SK-N-SH (cell line): ENCODE results near the gene BAAT. TPM values are rescaled to one million over a fixed set of nuclear protein-coding genes. Genes with fewer than 3 reads are reported as not detected.
"Not testable (repeated sequence)": the region's sequence is repeated elsewhere in the genome, so short reads cannot be mapped to it uniquely, and the experiment has no call there.

Experiments used
- CTCF ChIA-PET: fragments of 300-600, 350-600 bp; formaldehyde crosslinking; extraction: SDS; loops from one replicate; lab custom pipeline; 2021; lab: Yijun Ruan, JAX
- POLR2A ChIA-PET: fragments of 350-600 bp; sonication (Branson Sonifier 250); formaldehyde crosslinking; extraction: SDS; loops from one replicate; lab custom pipeline; 2020; ENCODE audit warnings: antibody characterized with exemption, inconsistent platforms; lab: Yijun Ruan, JAX
- DNase-seq: peaks from one replicate; pipeline ENCODE4 v3.0.0; 2012
- H2AFZ ChIP-seq: fragments of 200-600 bp; sonication (generic); 2 replicates; pipeline ENCODE4 v1.8.1; 2016; ENCODE audit warnings: antibody characterized with exemption, mild to moderate bottlenecking, low read depth
- H3F3A ChIP-seq: fragments of 200-600 bp; sonication (generic); replicated peaks from 2 replicates; pipeline ENCODE3; 2016; ENCODE audit warnings: antibody characterized with exemption, mild to moderate bottlenecking; ENCODE audit not compliant: insufficient read depth
- H3K27ac ChIP-seq, 2 experiments: fragments of 200-500 bp in 1 of 2; fragments of 200-600 bp in 1 of 2; sonication (Bioruptor generic) in 1 of 2; sonication (generic), shearing (Covaris generic) in 1 of 2; 2 replicates each; pipeline versions ENCODE4 v1.5.1 to v1.6.1; 2014 to 2016; ENCODE audit warnings: low read depth in 2 of 2, inconsistent platforms in 1 of 2, low read length in 1 of 2, mild to moderate bottlenecking in 1 of 2, mixed read lengths in 1 of 2
- H3K27me3 ChIP-seq: fragments of 200-600 bp; sonication (generic), shearing (Covaris generic); 2 replicates; pipeline ENCODE4 v1.6.1; 2016; ENCODE audit warnings: mixed run types; ENCODE audit not compliant: insufficient read depth
- H3K36me3 ChIP-seq, 2 experiments: fragments of 200-500 bp in 1 of 2; fragments of 200-600 bp in 1 of 2; sonication (Bioruptor generic) in 1 of 2; sonication (generic) in 1 of 2; replicated peaks in 1 of 2; 2 replicates each; pipeline versions ENCODE3 to v1.5.1; 2014 to 2016; ENCODE audit warnings: low read length in 1 of 2, mild to moderate bottlenecking in 1 of 2; ENCODE audit not compliant: insufficient read depth in 2 of 2, control insufficient read depth in 1 of 2
- H3K4me1 ChIP-seq, 2 experiments: fragments of 200-500 bp in 1 of 2; fragments of 200-600 bp in 1 of 2; sonication (Bioruptor generic) in 1 of 2; sonication (generic), shearing (Covaris generic) in 1 of 2; 2 replicates each; pipeline versions ENCODE4 v1.5.1 to v1.6.1; 2014 to 2016; ENCODE audit warnings: low read depth in 1 of 2, low read length in 1 of 2, mixed run types in 1 of 2; ENCODE audit not compliant: insufficient read depth in 2 of 2, control insufficient read depth in 1 of 2
- H3K4me2 ChIP-seq: fragments of 200-600 bp; sonication (generic), shearing (Covaris generic); 2 replicates; pipeline ENCODE4 v1.6.1; 2017; ENCODE audit warnings: mixed run types
- H3K4me3 ChIP-seq, 2 experiments: fragments of 200-500 bp in 1 of 2; fragments of 200-600 bp in 1 of 2; sonication (Bioruptor generic) in 1 of 2; sonication (generic), shearing (Covaris generic) in 1 of 2; 2 replicates each; pipeline versions ENCODE4 v1.5.1 to v1.8.1; 2014 to 2016; ENCODE audit warnings: low read depth in 2 of 2, inconsistent platforms in 1 of 2, low read length in 1 of 2, mild to moderate bottlenecking in 1 of 2, mixed read lengths in 1 of 2, moderate library complexity in 1 of 2
- H3K79me2 ChIP-seq: fragments of 200-600 bp; sonication (generic); 2 replicates; pipeline ENCODE4 v1.8.1; 2017; ENCODE audit warnings: mild to moderate bottlenecking; ENCODE audit not compliant: insufficient read depth
- H3K9ac ChIP-seq: fragments of 200-600 bp; sonication (generic); 2 replicates; pipeline ENCODE4 v1.6.1; 2017; ENCODE audit warnings: mixed run types
- H3K9me2 ChIP-seq: fragments of 200-600 bp; sonication (generic); 2 replicates; pipeline ENCODE4 v1.6.1; 2017; ENCODE audit warnings: mixed run types
- H3K9me3 ChIP-seq: fragments of 200-600 bp; sonication (generic); 2 replicates; pipeline ENCODE4 v1.6.1; 2017; ENCODE audit warnings: mixed run types, mild to moderate bottlenecking, moderate library complexity
- H4K20me1 ChIP-seq: fragments of 200-600 bp; sonication (generic); 2 replicates; pipeline ENCODE4 v1.6.1; 2017; ENCODE audit warnings: mild to moderate bottlenecking, mixed run types; ENCODE audit not compliant: insufficient read depth
- CHD2 ChIP-seq: fragments of 150-350 bp; IDR thresholded peaks from 2 replicates; pipeline ENCODE4 v1.6.1; 2018; ENCODE audit warnings: low read length; ENCODE audit not compliant: partially characterized antibody
- CTCF ChIP-seq: fragments of 200-600 bp; sonication (generic); IDR thresholded peaks from 2 replicates; pipeline ENCODE4 v1.6.1; 2017; ENCODE audit warnings: antibody characterized with exemption, mild to moderate bottlenecking, moderate library complexity
- FOSL2 ChIP-seq: IDR thresholded peaks from 2 replicates; pipeline ENCODE4 v1.4.0; 2012; ENCODE audit warnings: low read depth, mild to moderate bottlenecking, moderate library complexity, borderline replicate concordance
- FOXJ3 ChIP-seq: sonication (generic); formaldehyde crosslinking; IDR thresholded peaks from 2 replicates; pipeline ENCODE4 v1.5.1; 2020; ENCODE audit warnings: mild to moderate bottlenecking, missing genetic modification reagents
- GABPA ChIP-seq: IDR thresholded peaks from 2 replicates; pipeline ENCODE4 v1.4.0; 2012; ENCODE audit warnings: low read depth, mild to moderate bottlenecking
- GATA2 ChIP-seq: sonication (generic); formaldehyde crosslinking; IDR thresholded peaks from 2 replicates; pipeline ENCODE4 v1.5.0; 2020; ENCODE audit warnings: mild to moderate bottlenecking, missing genetic modification reagents
- MEF2A ChIP-seq: IDR thresholded peaks from 2 replicates; pipeline ENCODE4 v1.4.0; 2012; ENCODE audit warnings: low read depth, borderline replicate concordance
- MXI1 ChIP-seq: IDR thresholded peaks from 2 replicates; pipeline ENCODE4 v1.6.1; 2012; ENCODE audit warnings: mild to moderate bottlenecking, low read depth, low read length, improper control_type of control experiment
- NFIC ChIP-seq: IDR thresholded peaks from 2 replicates; pipeline ENCODE4 v1.4.0; 2012; ENCODE audit warnings: borderline replicate concordance
- PBX3 ChIP-seq: IDR thresholded peaks from 2 replicates; pipeline ENCODE4; 2012
- POLR2AphosphoS5 ChIP-seq: IDR thresholded peaks from 2 replicates; pipeline ENCODE4 v1.6.1; 2012; ENCODE audit warnings: low read depth, low read length
- RAD21 ChIP-seq: IDR thresholded peaks from 2 replicates; pipeline ENCODE4 v1.6.1; 2012; ENCODE audit warnings: mild to moderate bottlenecking, low read length
- RCOR1 ChIP-seq: fragments of 150-350 bp; IDR thresholded peaks from 2 replicates; pipeline ENCODE4 v1.6.1; 2017; ENCODE audit warnings: antibody characterized with exemption, low read length
- SMC3 ChIP-seq: IDR thresholded peaks from 2 replicates; pipeline ENCODE4 v1.6.1; 2012; ENCODE audit warnings: low read depth, low read length, improper control_type of control experiment
- TCF12 ChIP-seq: IDR thresholded peaks from 2 replicates; pipeline ENCODE4 v1.4.0; 2012
- TEAD4 ChIP-seq: IDR thresholded peaks from 2 replicates; pipeline ENCODE4 v1.4.0; 2012; ENCODE audit warnings: mild to moderate bottlenecking, borderline replicate concordance; ENCODE audit not compliant: insufficient read depth
- USF1 ChIP-seq: IDR thresholded peaks from 2 replicates; pipeline ENCODE4 v1.4.0; 2012; ENCODE audit warnings: low read depth, borderline replicate concordance
- YY1 ChIP-seq: IDR thresholded peaks from 2 replicates; pipeline ENCODE4 v1.4.0; 2012; ENCODE audit warnings: low read depth, mild to moderate bottlenecking
- WGBS: methylation state at CpG from one replicate; pipeline ENCODE4 v1.1.6; 2017; ENCODE audit warnings: low lambda C conversion rate; 5-methylcytosine and 5-hydroxymethylcytosine counted together
- polyA plus RNA-seq, 3 experiments: library from polyadenylated mRNA; depleted of rRNA; stranded (reverse); fragments of >200 nt; gene quantifications; 2 replicates each; pipeline ENCODE4 v1.2.3, GENCODE V29; 2012
- TF ChIP-seq, protein P1 (sequence below): fragments of 150-350 bp; IDR thresholded peaks from 2 replicates; pipeline ENCODE4 v1.6.1; 2017; ENCODE audit warnings: antibody characterized with exemption, low read length, low read depth, borderline replicate concordance
- TF ChIP-seq, protein P2 (sequence below): IDR thresholded peaks from 2 replicates; pipeline ENCODE4 v1.4.0; 2012; ENCODE audit warnings: low read depth

Gene BAAT
- polyA plus RNA-seq, 1 of the 3 experiments (the other 2 are of a cell fraction), result 0.02 TPM

DNA sequence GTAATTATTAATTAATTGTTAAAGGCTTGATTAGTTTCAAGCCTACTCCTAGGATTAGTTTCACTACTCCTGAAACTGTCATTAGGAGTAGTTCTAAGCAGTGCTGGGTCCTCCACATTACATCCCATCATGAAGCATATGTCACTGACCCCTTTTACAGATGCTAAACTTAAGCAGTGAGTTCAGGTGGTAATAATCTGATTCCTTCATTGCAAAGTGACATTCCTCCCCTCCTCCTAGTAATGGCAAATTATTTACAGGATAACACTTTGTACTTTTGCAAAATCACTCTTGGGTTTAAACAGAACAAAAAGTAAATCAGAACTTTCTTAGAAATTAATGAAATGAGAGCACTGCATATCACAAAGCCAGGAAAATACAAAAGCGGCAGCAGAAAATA, 52.4 kb downstream of the BAAT start:
- no peaks in the 10 kb centered on the region for H3F3A ChIP-seq
- no peaks in the 10 kb centered on the region for H3K27me3 ChIP-seq
- WGBS, result 63% methylated on average over 1 of the region's 1 CpG
- no peak overlapping the region for H3K4me3 ChIP-seq
- no peaks in the 10 kb centered on the region for H4K20me1 ChIP-seq
- POLR2A ChIA-PET, result no interaction called here
- no peaks in the 10 kb centered on the region for H3K79me2 ChIP-seq
- CTCF ChIA-PET, result no interaction called here
- no peaks in the 10 kb centered on the region for H3K36me3 ChIP-seq
- DNase-seq, result no peak
- TF ChIP-seq GATA2 (CRISPR knock-in tag) (no peak), SMC3 (no peak), TEAD4 (no peak), POLR2AphosphoS5 (no peak)
- TF ChIP-seq, protein P1, sequence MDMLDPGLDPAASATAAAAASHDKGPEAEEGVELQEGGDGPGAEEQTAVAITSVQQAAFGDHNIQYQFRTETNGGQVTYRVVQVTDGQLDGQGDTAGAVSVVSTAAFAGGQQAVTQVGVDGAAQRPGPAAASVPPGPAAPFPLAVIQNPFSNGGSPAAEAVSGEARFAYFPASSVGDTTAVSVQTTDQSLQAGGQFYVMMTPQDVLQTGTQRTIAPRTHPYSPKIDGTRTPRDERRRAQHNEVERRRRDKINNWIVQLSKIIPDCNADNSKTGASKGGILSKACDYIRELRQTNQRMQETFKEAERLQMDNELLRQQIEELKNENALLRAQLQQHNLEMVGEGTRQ, result no peak
- no peaks in the 10 kb centered on the region for H3K9me3 ChIP-seq
- no peaks in the 10 kb centered on the region for H3K9me2 ChIP-seq
- no peak overlapping the region for H3K9ac ChIP-seq
- no peak overlapping the region for H3K4me2 ChIP-seq
- H3K27ac ChIP-seq, result no peak overlapping the region
- no peaks in the 10 kb centered on the region for H3K4me1 ChIP-seq
- H2AFZ ChIP-seq, result no peak overlapping the region

- WGBS, result 5% methylated on average over 3 of the region's 3 CpGs
These were observed 57.3 kb downstream of the BAAT start for GRCh38 chr9:101327422-101327909.

GRCh38 chr9:101326501-101326900, 58.3 kb downstream of the BAAT start:
- Histone ChIP-seq H3K4me3 (no peak overlapping the region), H3K9me3 (no peaks in the 10 kb centered on the region), H3K4me1 (no peaks in the 10 kb centered on the region), H3K4me2 (no peak overlapping the region), H3K9ac (no peak overlapping the region), H3K79me2 (no peaks in the 10 kb centered on the region), H3F3A (no peaks in the 10 kb centered on the region), H4K20me1 (no peaks in the 10 kb centered on the region), H2AFZ (no peak overlapping the region), H3K9me2 (no peaks in the 10 kb centered on the region), H3K27ac (no peak overlapping the region), H3K36me3 (no peaks in the 10 kb centered on the region), H3K27me3 (no peaks in the 10 kb centered on the region)
- ChIA-PET POLR2A (no interaction called here), CTCF (no interaction called here)
- no peak for DNase-seq
- WGBS, result 60% methylated on average over 1 of the region's 1 CpG
- no peak for TF ChIP-seq PBX3
- TF ChIP-seq TCF12, result no peak
- no peak for TF ChIP-seq USF1
- TF ChIP-seq MXI1, result no peak
- no peak for TF ChIP-seq CHD2
- TF ChIP-seq NFIC, result no peak
- no peak for TF ChIP-seq FOXJ3
- TF ChIP-seq MEF2A, result no peak
- TF ChIP-seq TEAD4, result no peak
- no peak for TF ChIP-seq RCOR1
- no peak for TF ChIP-seq POLR2AphosphoS5
- TF ChIP-seq FOSL2, result no peak
- TF ChIP-seq GABPA, result no peak
- TF ChIP-seq RAD21, result no peak
- TF ChIP-seq GATA2 (CRISPR knock-in tag), result no peak
- TF ChIP-seq YY1, result no peak
- no peak for TF ChIP-seq CTCF
- TF ChIP-seq, protein P2, sequence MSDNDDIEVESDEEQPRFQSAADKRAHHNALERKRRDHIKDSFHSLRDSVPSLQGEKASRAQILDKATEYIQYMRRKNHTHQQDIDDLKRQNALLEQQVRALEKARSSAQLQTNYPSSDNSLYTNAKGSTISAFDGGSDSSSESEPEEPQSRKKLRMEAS, result no peak

More at GRCh38 chr9:101327422-101327909, 57.3 kb downstream of the BAAT start:
- POLR2A ChIA-PET, CTCF ChIA-PET, DNase-seq, H3K79me2 ChIP-seq, H3K4me2 ChIP-seq, H3K9me2 ChIP-seq, H3K27me3 ChIP-seq, H3K9ac ChIP-seq, H3K4me1 ChIP-seq, H4K20me1 ChIP-seq, H3K9me3 ChIP-seq, H3K27ac ChIP-seq, H3K4me3 ChIP-seq, H3K36me3 ChIP-seq, H2AFZ ChIP-seq, H3F3A ChIP-seq: not testable (repeated sequence)
